Left ventricle myocardium inferior (tissue), 1 donor: ENCODE data around the gene BTF3L4. TPM values are rescaled to one million over a fixed set of nuclear protein-coding genes. Genes with fewer than 3 reads are reported as not detected.

ENCODE experiments used
- DNase-seq: peaks from one replicate; pipeline ENCODE4 v3.0.0-alpha.2; 2020
- H3K27ac ChIP-seq: fragments of 200-600 bp; replicated peaks from 2 replicates; pipeline ENCODE4 v1.8.0; 2021
- H3K27me3 ChIP-seq: fragments of 200-600 bp; 2 replicates; pipeline ENCODE4 v1.8.0; 2021; ENCODE audit warnings: low read depth
- H3K36me3 ChIP-seq: fragments of 200-600 bp; 2 replicates; pipeline ENCODE4 v1.8.0; 2021
- H3K4me1 ChIP-seq: fragments of 200-600 bp; 2 replicates; pipeline ENCODE4 v1.8.0; 2021
- H3K4me3 ChIP-seq: fragments of 200-600 bp; 2 replicates; pipeline ENCODE4 v1.8.0; 2021; ENCODE audit warnings: mild to moderate bottlenecking, moderate library complexity
- H3K9me3 ChIP-seq: fragments of 200-600 bp; replicated peaks from 2 replicates; pipeline ENCODE4 v1.8.0; 2021
- CTCF ChIP-seq: fragments of 200-600 bp; IDR thresholded peaks from 2 replicates; pipeline ENCODE4 v1.8.0; 2021; ENCODE audit warnings: antibody characterized with exemption, mild to moderate bottlenecking, borderline replicate concordance
- intact Hi-C: fragments of 100-400 bp; cut with micrococcal nuclease; formaldehyde crosslinking; loops from one replicate; pipeline ENCODE4 v1.11.0; 2022
- total RNA-seq: library from RNA; stranded (reverse); fragmentation: NEBNext Ultra II Directional; extraction: Animal tissue kit (Norgen Biotek cat#: 25700); gene quantifications from one replicate; pipeline ENCODE4 v1.2.1, GENCODE V29; 2021
- donor health status: DM: no; HTN: yes; CAD: no; lungs with severe emphysema.

Gene BTF3L4
- total RNA-seq, 1 donor from 2014 or later = 25.9 TPM

- Histone ChIP-seq H3K4me3 (no peak overlapping the region), H3K4me1 (peaks cover 43% of the 10 kb centered on the region), H3K36me3 (no peaks in the 10 kb centered on the region), H3K27me3 (no peaks in the 10 kb centered on the region), H3K9me3 (no peaks in the 10 kb centered on the region), H3K27ac (no peak overlapping the region)
- intact Hi-C loops = loop anchor here (5.0 kb wide), 1 partner anchor 157 kb away; no protein-coding TSS in a partner anchor
- no peak for DNase-seq
- no peak for TF ChIP-seq CTCF
Observed at GRCh38 chr1:52139817-52140540, 83.9 kb downstream of the BTF3L4 start.

Other genes starting within 250 kb of the BTF3L4 start
- 130 TPM for gene NRDC, start 177.6 kb upstream of the BTF3L4 start, total RNA-seq
- gene RAB3B, start 65.6 kb upstream of the BTF3L4 start, total RNA-seq = not detected
- 3.2 TPM for gene KTI12, start 22.5 kb upstream of the BTF3L4 start, total RNA-seq
- 25.7 TPM for gene TXNDC12, start 1.1 kb upstream of the BTF3L4 start, total RNA-seq
- 17.9 TPM for gene ZFYVE9, start 85.8 kb downstream of the BTF3L4 start, total RNA-seq